ENCODE data around the gene DTX1.
"Not testable (repeated sequence)": the region's sequence is repeated elsewhere in the genome, so short reads cannot be mapped to it uniquely, and the experiment has no call there.

DTX1 gene

GRCh38 chr12:113137861-113138783 lies 81.6 kb downstream of the DTX1 start:
- no peak for DNase-seq

- no peak for DNase-seq
These were observed 82.3 kb downstream of the DTX1 start for GRCh38 chr12:113138826-113139225.

- DNase-seq, result no peak
These were observed 84.2 kb downstream of the DTX1 start for GRCh38 chr12:113140706-113141105.

- not testable (repeated sequence) for DNase-seq
These were observed 85.2 kb downstream of the DTX1 start for GRCh38 chr12:113141716-113142115.

GRCh38 chr12:113142173-113142885 lies 85.8 kb downstream of the DTX1 start:
- DNase-seq, result peak; percentile 90 to 95 (median 94)

- peak in 2 of 4 experiments; percentile 85 to 87 for DNase-seq
These were observed 86.4 kb downstream of the DTX1 start for GRCh38 chr12:113142886-113143332.

- DNase-seq, result no peak
These were observed 87.4 kb downstream of the DTX1 start for GRCh38 chr12:113143959-113144358.

GRCh38 chr12:113144806-113145205 lies 88.3 kb downstream of the DTX1 start:
- DNase-seq, result no peak

- peak in 2 of 4 experiments; percentile 23 to 31 for DNase-seq
These were observed 89.4 kb downstream of the DTX1 start for GRCh38 chr12:113145720-113146551.

GRCh38 chr12:113146999-113147398 lies 90.5 kb downstream of the DTX1 start:
- no peak for DNase-seq
